Caco-2 (cell line): ENCODE data around the gene BAIAP3. TPM values are rescaled to one million over a fixed set of nuclear protein-coding genes. Genes with fewer than 3 reads are reported as not detected.
A peak's percentile ranks its signal among the peaks of the same experiment; 100 is the strongest.

ENCODE experiments used
- BruUV-seq: library from RNA; stranded (reverse); fragments of 400-500 nt; replicated peaks from 2 replicates; lab custom pipeline; 2021; lab: Mats Ljungman, UMichigan
- CTCF ChIA-PET: fragments of 300-600 bp; sonication (Branson Sonifier 250); formaldehyde crosslinking; loops from one replicate; lab custom pipeline; 2022; ENCODE audit warnings: antibody characterized with exemption; lab: Charles Lee
- POLR2A ChIA-PET: fragments of 300-600 bp; sonication (Branson Sonifier 250); formaldehyde crosslinking; loops from one replicate; lab custom pipeline; 2022; ENCODE audit warnings: antibody characterized with exemption; lab: Charles Lee
- DNase-seq, 2 experiments: peaks; one replicate each; pipeline versions ENCODE4 v3.0.0 to v3.0.0-alpha.2; 2020 to 2022
- H3K27me3 ChIP-seq: replicated peaks from 2 replicates; pipeline ENCODE4 v1.6.0; 2011; ENCODE audit warnings: low read length; ENCODE audit not compliant: control insufficient read depth, insufficient read depth
- H3K36me3 ChIP-seq: 2 replicates; pipeline ENCODE4 v1.5.1; 2011; ENCODE audit warnings: low read length; ENCODE audit not compliant: control insufficient read depth, insufficient read depth
- H3K4me1 ChIP-seq: fragments of 250-450 bp; sonication (Bioruptor Pico); 2 replicates; pipeline ENCODE4 v1.5.1; 2020; ENCODE audit warnings: mild to moderate bottlenecking
- H3K4me3 ChIP-seq: 2 replicates; pipeline ENCODE4 v1.5.1; 2011; ENCODE audit warnings: low read depth, mild to moderate bottlenecking, control low read depth, low read length
- H3K9me3 ChIP-seq: fragments of 250-450 bp; sonication (Bioruptor Pico); 2 replicates; pipeline ENCODE4 v1.5.1; 2020; ENCODE audit warnings: mild to moderate bottlenecking, moderate library complexity
- H3K27ac Mint-ChIP-seq: one replicate; pipeline ENCODE4 v1.8.0; 2022; ENCODE audit warnings: mixed read lengths; ENCODE audit not compliant: unreplicated experiment
- H3K27me3 Mint-ChIP-seq: one replicate; pipeline ENCODE4 v1.8.0; 2022; ENCODE audit warnings: mixed read lengths; ENCODE audit not compliant: insufficient read depth, unreplicated experiment
- H3K36me3 Mint-ChIP-seq: one replicate; pipeline ENCODE4 v1.8.0; 2022; ENCODE audit warnings: mild to moderate bottlenecking, mixed read lengths; ENCODE audit not compliant: insufficient read depth, unreplicated experiment
- H3K4me1 Mint-ChIP-seq: one replicate; pipeline ENCODE4 v1.8.0; 2022; ENCODE audit warnings: low read depth, mixed read lengths; ENCODE audit not compliant: unreplicated experiment
- H3K4me3 Mint-ChIP-seq: one replicate; pipeline ENCODE4 v1.8.0; 2022; ENCODE audit warnings: mild to moderate bottlenecking, moderate library complexity, mixed read lengths; ENCODE audit not compliant: unreplicated experiment
- H3K9me3 Mint-ChIP-seq: one replicate; pipeline ENCODE4 v1.8.0; 2022; ENCODE audit warnings: mixed read lengths; ENCODE audit not compliant: unreplicated experiment
- intact Hi-C: fragments of 100-400 bp; cut with micrococcal nuclease; formaldehyde crosslinking; loops from one replicate; pipeline ENCODE4 v1.10.0; 2022; ENCODE audit not compliant: unreplicated experiment
- total RNA-seq: library from RNA; stranded (reverse); gene quantifications from 2 replicates; pipeline ENCODE4 v1.2.3, GENCODE V29; 2022
- TF ChIP-seq, protein P1 (sequence below), 2 experiments: fragments of 200-600 bp in 1 of 2; IDR thresholded peaks; 1 replicate in 1 of 2; 2 replicates in 1 of 2; pipeline versions ENCODE4 v1.5.1 to v1.8.0; 2011 to 2022; ENCODE audit warnings: antibody characterized with exemption in 1 of 2, control low read depth in 1 of 2, inconsistent platforms in 1 of 2, low read depth in 1 of 2, low read length in 1 of 2, mild to moderate bottlenecking in 1 of 2, moderate library complexity in 1 of 2; ENCODE audit not compliant: insufficient read depth in 1 of 2, severe bottlenecking in 1 of 2, unreplicated experiment in 1 of 2

BAIAP3 gene
- total RNA-seq, 1 experiment from 2014 or later = 5.0 TPM

DNA sequence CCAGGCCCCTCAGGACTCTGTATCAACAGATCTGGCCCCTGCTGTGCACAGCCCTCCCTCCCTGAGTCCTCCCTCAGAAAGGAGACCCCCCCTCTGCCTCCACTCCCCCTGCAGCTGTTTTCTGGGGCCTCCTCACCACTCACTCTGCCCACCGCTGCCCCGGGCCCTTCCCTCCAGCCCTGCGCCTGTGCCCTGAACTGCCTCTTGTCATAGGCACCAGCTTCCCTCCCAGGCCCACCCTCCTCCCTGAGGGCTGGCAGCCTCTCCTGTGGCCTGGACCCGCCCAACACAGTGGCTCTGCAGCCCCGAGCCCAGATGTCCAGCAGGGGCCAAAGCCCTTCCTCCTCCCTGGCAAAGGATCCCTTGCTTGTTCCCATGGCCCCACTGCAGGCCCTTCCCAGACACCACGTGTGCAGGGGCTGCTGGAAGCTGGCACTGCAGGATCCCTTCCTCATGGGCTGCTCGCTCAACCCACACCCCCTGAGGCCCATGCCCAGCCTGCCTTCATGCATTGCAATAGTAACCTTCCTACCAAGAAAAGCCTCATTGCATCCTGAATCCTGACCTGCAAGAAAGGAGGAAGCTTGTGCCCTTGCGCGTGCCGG, 44.1 kb downstream of the BAIAP3 start:
- Histone ChIP-seq H3K27me3 (no peaks in the 10 kb centered on the region), H3K4me3 (no peak overlapping the region), H3K36me3 (no peaks in the 10 kb centered on the region; the same call in 1 of the 2 replicates), H3K4me1 (peaks cover 12% of the 10 kb centered on the region; the same call in 1 of the 2 replicates), H3K9me3 (no peaks in the 10 kb centered on the region)
- DNase-seq = no peak
- Mint-ChIP-seq H3K36me3 (peaks cover 37% of the 10 kb centered on the region), H3K27ac (peak overlapping the region; percentile 89), H3K27me3 (no peaks in the 10 kb centered on the region), H3K4me1 (no peaks in the 10 kb centered on the region), H3K9me3 (no peaks in the 10 kb centered on the region), H3K4me3 (peak overlapping the region; percentile 88)
- intact Hi-C loops = no loop called here
- CTCF ChIA-PET = no interaction called here
- BruUV-seq = no TSS peak
- POLR2A ChIA-PET = interaction anchor here (0.7 kb wide), 1 partner anchor 35 kb away, joined by 3 read pairs; no protein-coding TSS in a partner anchor
- TF ChIP-seq, protein P1, sequence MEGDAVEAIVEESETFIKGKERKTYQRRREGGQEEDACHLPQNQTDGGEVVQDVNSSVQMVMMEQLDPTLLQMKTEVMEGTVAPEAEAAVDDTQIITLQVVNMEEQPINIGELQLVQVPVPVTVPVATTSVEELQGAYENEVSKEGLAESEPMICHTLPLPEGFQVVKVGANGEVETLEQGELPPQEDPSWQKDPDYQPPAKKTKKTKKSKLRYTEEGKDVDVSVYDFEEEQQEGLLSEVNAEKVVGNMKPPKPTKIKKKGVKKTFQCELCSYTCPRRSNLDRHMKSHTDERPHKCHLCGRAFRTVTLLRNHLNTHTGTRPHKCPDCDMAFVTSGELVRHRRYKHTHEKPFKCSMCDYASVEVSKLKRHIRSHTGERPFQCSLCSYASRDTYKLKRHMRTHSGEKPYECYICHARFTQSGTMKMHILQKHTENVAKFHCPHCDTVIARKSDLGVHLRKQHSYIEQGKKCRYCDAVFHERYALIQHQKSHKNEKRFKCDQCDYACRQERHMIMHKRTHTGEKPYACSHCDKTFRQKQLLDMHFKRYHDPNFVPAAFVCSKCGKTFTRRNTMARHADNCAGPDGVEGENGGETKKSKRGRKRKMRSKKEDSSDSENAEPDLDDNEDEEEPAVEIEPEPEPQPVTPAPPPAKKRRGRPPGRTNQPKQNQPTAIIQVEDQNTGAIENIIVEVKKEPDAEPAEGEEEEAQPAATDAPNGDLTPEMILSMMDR (IDR thresholded peaks at IDR 0.05; ENCODE audit: insufficient read depth in 1 of 2, low read depth in 1 of 2, low read length in 1 of 2, severe bottlenecking in 1 of 2, unreplicated experiment in 1 of 2) = no peak

DNA sequence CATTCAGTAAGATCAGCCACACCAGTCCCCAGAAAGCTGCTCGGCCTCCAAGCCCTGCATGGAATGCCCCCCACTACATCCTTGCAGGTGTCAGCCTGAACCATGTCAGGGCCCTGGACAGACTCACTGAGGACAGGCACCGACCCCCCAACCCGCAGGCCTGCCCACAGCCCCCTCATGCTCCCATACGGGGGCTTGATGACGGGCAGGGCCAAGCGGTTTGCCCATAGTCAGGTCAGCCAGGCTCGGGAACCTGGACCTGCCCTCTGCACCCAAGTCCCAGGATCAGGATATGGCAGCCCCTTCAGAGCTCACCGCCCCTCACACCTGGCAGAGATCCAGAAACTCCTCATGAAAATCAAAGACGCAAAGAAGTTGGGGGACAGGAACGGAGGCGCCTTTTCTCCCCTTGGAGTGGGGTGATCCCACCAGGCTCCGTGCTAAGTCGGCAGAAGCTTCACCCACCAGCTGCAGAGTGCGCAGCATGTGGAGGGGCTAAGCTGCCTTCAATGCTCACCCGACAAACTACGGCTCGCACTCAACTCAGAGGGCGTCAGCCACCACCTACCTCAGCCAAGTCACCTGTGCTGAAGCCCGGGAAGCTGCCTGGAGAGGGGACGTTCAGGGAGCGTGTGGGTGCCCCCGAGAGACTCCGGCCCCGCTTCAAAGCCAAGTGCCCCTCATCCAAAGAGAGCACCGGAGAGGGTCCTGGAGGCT, 44.8 kb downstream of the BAIAP3 start:
- CTCF ChIA-PET = interaction anchor here (1.9 kb wide), 1 partner anchor 14 kb away, joined by 14 read pairs; no protein-coding TSS in a partner anchor
- H3K9me3 Mint-ChIP-seq = no peaks in the 10 kb centered on the region
- H3K36me3 Mint-ChIP-seq = peaks cover 37% of the 10 kb centered on the region
- Histone ChIP-seq H3K9me3 (no peaks in the 10 kb centered on the region), H3K27me3 (no peaks in the 10 kb centered on the region), H3K36me3 (no peaks in the 10 kb centered on the region; the same call in 1 of the 2 replicates), H3K4me3 (peak overlapping the region; percentile 69), H3K4me1 (peaks cover 12% of the 10 kb centered on the region; the same call in 1 of the 2 replicates)
- H3K27me3 Mint-ChIP-seq = no peaks in the 10 kb centered on the region
- TF ChIP-seq, protein P1 (IDR thresholded peaks at IDR 0.05; ENCODE audit: insufficient read depth in 1 of 2, low read depth in 1 of 2, low read length in 1 of 2, severe bottlenecking in 1 of 2, unreplicated experiment in 1 of 2) = no peak
- peak overlapping the region; percentile 89 for H3K27ac Mint-ChIP-seq
- BruUV-seq = TSS peak; percentile 76
- no peak for DNase-seq
- POLR2A ChIA-PET = interaction anchor here (0.7 to 1.2 kb wide), 2 partner anchors 35 to 42 kb away, joined by 3 to 4 read pairs; partner anchors contain the start of gene UQCC4
- H3K4me1 Mint-ChIP-seq = no peaks in the 10 kb centered on the region
- intact Hi-C loops = no loop called here
- peak overlapping the region; percentile 88 for H3K4me3 Mint-ChIP-seq

DNA sequence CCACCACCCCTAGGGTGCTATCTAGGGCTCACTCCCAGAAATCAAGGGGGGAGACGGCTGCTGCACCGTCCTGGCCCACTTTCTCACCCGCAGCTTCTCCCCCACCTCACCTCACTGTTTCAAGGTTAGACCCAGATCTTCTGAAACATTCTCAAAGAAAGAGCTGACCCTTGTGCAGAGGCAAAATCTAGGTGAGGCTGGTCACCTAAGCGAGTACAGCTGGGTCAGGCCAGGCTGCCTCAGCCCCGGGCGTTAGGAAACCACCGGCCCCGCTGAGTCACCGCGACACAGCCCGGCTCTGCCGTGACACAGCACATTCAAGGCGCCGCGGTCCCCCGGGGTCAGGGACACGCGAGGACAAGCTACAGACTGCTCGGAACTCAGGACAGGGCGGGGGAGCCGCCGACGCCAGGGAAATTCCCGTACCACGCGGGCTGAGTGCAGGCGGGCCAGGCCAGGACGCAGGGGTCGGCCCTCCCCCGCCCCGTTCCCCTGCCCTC, 45.4 kb downstream of the BAIAP3 start:
- ChIA-PET CTCF (interaction anchor here (1.9 kb wide), 1 partner anchor 15 kb away, joined by 14 read pairs; no protein-coding TSS in a partner anchor), POLR2A (interaction anchor here (0.6 to 1.2 kb wide), 2 partner anchors 42 to 1026 kb away, joined by 3 to 4 read pairs; partner anchors contain the start of gene UQCC4)
- no peaks in the 10 kb centered on the region for H3K9me3 ChIP-seq
- H3K36me3 Mint-ChIP-seq = peaks cover 37% of the 10 kb centered on the region
- peak overlapping the region; percentile 88 for H3K4me3 Mint-ChIP-seq
- peak overlapping the region; percentile 89 for H3K27ac Mint-ChIP-seq
- no peaks in the 10 kb centered on the region for H3K4me1 Mint-ChIP-seq
- BruUV-seq = no TSS peak
- no peaks in the 10 kb centered on the region for H3K27me3 Mint-ChIP-seq
- DNase-seq = peak; percentile 72 to 75
- no peaks in the 10 kb centered on the region; the same call in 1 of the 2 replicates for H3K36me3 ChIP-seq
- peaks cover 12% of the 10 kb centered on the region; the same call in 1 of the 2 replicates for H3K4me1 ChIP-seq
- H3K27me3 ChIP-seq = no peaks in the 10 kb centered on the region
- H3K4me3 ChIP-seq = peak overlapping the region; percentile 69
- intact Hi-C loops = no loop called here
- no peaks in the 10 kb centered on the region for H3K9me3 Mint-ChIP-seq
- TF ChIP-seq, protein P1 (IDR thresholded peaks at IDR 0.05; ENCODE audit: insufficient read depth in 1 of 2, low read depth in 1 of 2, low read length in 1 of 2, severe bottlenecking in 1 of 2, unreplicated experiment in 1 of 2) = no peak
